Measurements from ENCODE around the gene DHX8. TPM values are rescaled to one million over a fixed set of nuclear protein-coding genes. Genes with fewer than 3 reads are reported as not detected.

The DHX8 gene
- total and polyA plus RNA-seq, 10 donors: 20.4 to 63.3 (median 44.7) TPM

GRCh38 chr17:43540821-43541674, 57.3 kb downstream of the DHX8 start:
- no peak for DNase-seq
- intact Hi-C loops (cut with DNase I; ENCODE audit: low total_unique reads): no loop called here
- H3K27me3 ChIP-seq (replicated peaks in 1 of 7): peaks cover 0 to 35% (median 26%) of the 10 kb centered on the region in 7 donors
- no peaks in the 10 kb centered on the region for H3K36me3 ChIP-seq
- TF ChIP-seq POLR2AphosphoS5 (IDR thresholded peaks at IDR 0.05) (no peak), POLR2A (IDR thresholded peaks at IDR 0.05) (no peak)
- TF ChIP-seq, protein P1, sequence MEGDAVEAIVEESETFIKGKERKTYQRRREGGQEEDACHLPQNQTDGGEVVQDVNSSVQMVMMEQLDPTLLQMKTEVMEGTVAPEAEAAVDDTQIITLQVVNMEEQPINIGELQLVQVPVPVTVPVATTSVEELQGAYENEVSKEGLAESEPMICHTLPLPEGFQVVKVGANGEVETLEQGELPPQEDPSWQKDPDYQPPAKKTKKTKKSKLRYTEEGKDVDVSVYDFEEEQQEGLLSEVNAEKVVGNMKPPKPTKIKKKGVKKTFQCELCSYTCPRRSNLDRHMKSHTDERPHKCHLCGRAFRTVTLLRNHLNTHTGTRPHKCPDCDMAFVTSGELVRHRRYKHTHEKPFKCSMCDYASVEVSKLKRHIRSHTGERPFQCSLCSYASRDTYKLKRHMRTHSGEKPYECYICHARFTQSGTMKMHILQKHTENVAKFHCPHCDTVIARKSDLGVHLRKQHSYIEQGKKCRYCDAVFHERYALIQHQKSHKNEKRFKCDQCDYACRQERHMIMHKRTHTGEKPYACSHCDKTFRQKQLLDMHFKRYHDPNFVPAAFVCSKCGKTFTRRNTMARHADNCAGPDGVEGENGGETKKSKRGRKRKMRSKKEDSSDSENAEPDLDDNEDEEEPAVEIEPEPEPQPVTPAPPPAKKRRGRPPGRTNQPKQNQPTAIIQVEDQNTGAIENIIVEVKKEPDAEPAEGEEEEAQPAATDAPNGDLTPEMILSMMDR (IDR thresholded peaks at IDR 0.05 in 8 of 11, conservative IDR thresholded peaks at IDR 0.05 in 3 of 11): no peak
- no peak overlapping the region for H3K27ac ChIP-seq
- no peak overlapping the region for H3K4me3 ChIP-seq
- 64 to 87% (median 80%) methylated on average over 10 to 11 of the region's 11 CpGs for WGBS, 5 donors
- H3K9me3 ChIP-seq: no peaks in the 10 kb centered on the region
- peaks cover 0 to 16% (median 9%) of the 10 kb centered on the region in 6 donors for H3K4me1 ChIP-seq

DNA sequence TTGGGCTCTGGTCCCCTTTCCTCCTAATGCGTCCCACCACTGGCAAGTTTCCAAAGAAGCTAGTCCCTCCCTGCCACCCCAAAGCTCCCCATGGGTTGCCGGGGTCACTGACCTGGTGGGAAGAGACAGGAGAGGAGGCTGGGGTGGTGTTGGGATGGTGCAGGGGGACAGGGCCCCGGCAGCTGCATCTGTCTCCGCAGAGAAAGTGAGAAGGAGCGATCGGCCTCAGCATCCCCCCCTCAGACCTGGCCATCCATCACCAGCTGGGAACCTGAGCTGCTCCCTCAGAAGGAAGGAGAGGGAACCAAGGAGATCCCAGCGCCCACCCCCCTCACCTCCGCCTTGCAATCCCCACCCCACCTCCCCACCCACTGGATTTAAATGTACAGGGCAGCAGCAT, 59.1 kb downstream of the DHX8 start:
- Histone ChIP-seq H3K4me3 (no peak overlapping the region), H3K9me3 (no peaks in the 10 kb centered on the region), H3K27ac (no peak overlapping the region), H3K27me3 (replicated peaks in 1 of 7) (peaks cover 0 to 53% (median 38%) of the 10 kb centered on the region in 7 donors), H3K4me1 (peaks cover 6 to 32% (median 22%) of the 10 kb centered on the region in 6 donors), H3K36me3 (no peaks in the 10 kb centered on the region)
- intact Hi-C loops (cut with DNase I; ENCODE audit: low total_unique reads): no loop called here
- 82 to 93% (median 89%) methylated on average over 8 of the region's 8 CpGs for WGBS, 5 donors
- no peak for TF ChIP-seq POLR2A (IDR thresholded peaks at IDR 0.05)
- no peak for TF ChIP-seq POLR2AphosphoS5 (IDR thresholded peaks at IDR 0.05)
- TF ChIP-seq, protein P1 (IDR thresholded peaks at IDR 0.05 in 8 of 11, conservative IDR thresholded peaks at IDR 0.05 in 3 of 11): no peak
- DNase-seq: no peak

DNA sequence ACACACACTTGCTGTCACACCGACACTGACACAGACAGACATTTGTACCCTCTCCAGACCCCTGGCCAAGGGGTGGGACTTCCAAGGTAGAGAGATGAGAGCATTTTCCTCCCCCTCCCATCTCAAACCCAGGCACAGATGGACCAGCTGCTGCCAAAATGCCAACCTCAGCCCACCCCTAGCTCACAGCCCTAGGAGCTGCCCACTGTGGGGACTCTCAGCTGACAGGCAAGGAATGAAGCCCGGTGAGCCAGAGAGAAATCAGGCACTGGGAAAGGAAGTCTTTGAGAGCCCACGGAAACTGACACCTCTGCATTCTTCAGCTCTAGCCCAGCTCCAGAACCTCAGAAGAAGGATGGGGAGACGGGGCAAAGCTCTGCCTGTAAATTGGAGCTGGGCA, 59.5 kb downstream of the DHX8 start:
- Histone ChIP-seq H3K27ac (no peak overlapping the region), H3K27me3 (replicated peaks in 1 of 7) (peaks cover 0 to 57% (median 43%) of the 10 kb centered on the region in 7 donors), H3K4me3 (no peak overlapping the region), H3K36me3 (no peaks in the 10 kb centered on the region), H3K4me1 (peaks cover 6 to 32% (median 22%) of the 10 kb centered on the region in 6 donors), H3K9me3 (no peaks in the 10 kb centered on the region)
- intact Hi-C loops (cut with DNase I; ENCODE audit: low total_unique reads): no loop called here
- DNase-seq: no peak
- TF ChIP-seq POLR2A (IDR thresholded peaks at IDR 0.05) (no peak), POLR2AphosphoS5 (IDR thresholded peaks at IDR 0.05) (no peak)
- TF ChIP-seq, protein P1 (IDR thresholded peaks at IDR 0.05 in 8 of 11, conservative IDR thresholded peaks at IDR 0.05 in 3 of 11): no peak
- 59 to 68% (median 61%) methylated on average over 4 of the region's 4 CpGs for WGBS, 5 donors

Data from spleen (tissue), 11 donors.